B cell (primary cell): ENCODE results near the gene DYNC2I2. TPM values are rescaled to one million over a fixed set of nuclear protein-coding genes. Genes with fewer than 3 reads are reported as not detected.

ENCODE experiments used
- ATAC-seq: fragments of 200-7000 bp; cut with Tn5 transposase; one replicate; pipeline ENCODE4 v1.10.0; 2021; ENCODE audit warnings: low read depth, mild to moderate bottlenecking, moderate number of reproducible peaks, moderate library complexity
- CTCF ChIA-PET: fragments of 350-600 bp; sonication (Branson Sonifier 250); formaldehyde crosslinking; loops from one replicate; lab custom pipeline; 2021; ENCODE audit warnings: antibody characterized with exemption, inconsistent platforms; lab: Charles Lee
- POLR2A ChIA-PET: fragments of 350-600 bp; sonication (Branson Sonifier 250); formaldehyde crosslinking; loops from one replicate; lab custom pipeline; 2021; ENCODE audit warnings: antibody characterized with exemption; lab: Charles Lee
- DNase-seq: peaks from one replicate; pipeline ENCODE4 v3.0.0; 2013
- H2AFZ ChIP-seq: 2 replicates; pipeline ENCODE4 v1.6.1; 2012; ENCODE audit warnings: mild to moderate bottlenecking, low read depth, low read length; ENCODE audit not compliant: insufficient read depth, poor library complexity, severe bottlenecking
- H3K27ac ChIP-seq, 2 donors: 1 replicate in 1 of 2; 2 replicates in 1 of 2; pipeline ENCODE4 v1.5.1; 2012 to 2013; ENCODE audit warnings: low read length in 2 of 2, mild to moderate bottlenecking in 2 of 2, moderate library complexity in 1 of 2
- H3K27me3 ChIP-seq, 4 experiments: fragments of 200-600 bp in 1 of 4; sonication (generic) in 1 of 4; replicated peaks in 1 of 4; 1 replicate in 2 of 4; 2 replicates in 2 of 4; pipeline versions ENCODE4 v1.6.1 to v1.7.0; 2013 to 2016; ENCODE audit warnings: low read length in 3 of 4, mild to moderate bottlenecking in 2 of 4, mixed read lengths in 1 of 4, moderate library complexity in 1 of 4; ENCODE audit not compliant: insufficient read depth in 4 of 4, control insufficient read depth in 3 of 4; ENCODE audit errors: control extremely low read depth in 1 of 4
- H3K36me3 ChIP-seq, 2 experiments: replicated peaks in 1 of 2; 1 replicate in 1 of 2; 2 replicates in 1 of 2; pipeline versions ENCODE4 v1.6.1 to v1.7.1; 2013; ENCODE audit warnings: low read length in 1 of 2; ENCODE audit not compliant: insufficient read depth in 2 of 2, control insufficient read depth in 1 of 2; ENCODE audit errors: control extremely low read depth in 1 of 2, extremely low read depth in 1 of 2
- H3K4me1 ChIP-seq, 2 donors: fragments of 200-600 bp in 1 of 2; sonication (generic) in 1 of 2; 1 replicate in 1 of 2; 2 replicates in 1 of 2; pipeline versions ENCODE4 v1.5.1 to v1.6.1; 2013 to 2017; ENCODE audit warnings: low read length in 2 of 2; ENCODE audit not compliant: control insufficient read depth in 2 of 2, insufficient read depth in 2 of 2
- H3K4me2 ChIP-seq: replicated peaks from 2 replicates; pipeline ENCODE3; 2012; ENCODE audit warnings: mild to moderate bottlenecking, low read depth, low read length; ENCODE audit not compliant: poor library complexity, severe bottlenecking
- H3K4me3 ChIP-seq, 5 experiments: fragments of 200-600 bp in 1 of 5; sonication (generic) in 1 of 5; 1 replicate in 3 of 5; 2 replicates in 2 of 5; pipeline versions ENCODE4 v1.5.1 to v1.7.0; 2011 to 2016; ENCODE audit warnings: low read length in 4 of 5, mild to moderate bottlenecking in 4 of 5, low read depth in 2 of 5, control low read depth in 1 of 5, moderate library complexity in 1 of 5; ENCODE audit not compliant: insufficient read depth in 1 of 5; ENCODE audit errors: control extremely low read depth in 1 of 5, extremely low read depth in 1 of 5
- H3K79me2 ChIP-seq: fragments of 200-600 bp; sonication (generic); one replicate; pipeline ENCODE4 v1.6.0; 2016; ENCODE audit warnings: low read length; ENCODE audit not compliant: control insufficient read depth, insufficient read depth
- H3K9ac ChIP-seq: fragments of 200-600 bp; sonication (generic); 2 replicates; pipeline ENCODE4 v1.6.1; 2017; ENCODE audit warnings: mild to moderate bottlenecking, low read length, moderate library complexity
- H3K9me3 ChIP-seq, 3 donors: one replicate each; pipeline versions ENCODE4 v1.6.1 to v1.7.1; 2013; ENCODE audit warnings: low read length in 2 of 3; ENCODE audit not compliant: control insufficient read depth in 2 of 3, insufficient read depth in 1 of 3; ENCODE audit errors: control extremely low read depth in 1 of 3
- H4K20me1 ChIP-seq: 2 replicates; pipeline ENCODE4 v1.6.0; 2012; ENCODE audit warnings: mild to moderate bottlenecking, low read length; ENCODE audit not compliant: insufficient read depth, control insufficient read depth, poor library complexity, severe bottlenecking
- H3K27ac Mint-ChIP-seq: one replicate; pipeline ENCODE4 v1.8.0; 2021; ENCODE audit warnings: mixed read lengths
- H3K27me3 Mint-ChIP-seq: one replicate; pipeline ENCODE4 v1.8.0; 2021; ENCODE audit warnings: mixed read lengths
- H3K4me1 Mint-ChIP-seq: one replicate; pipeline ENCODE4 v1.8.0; 2021; ENCODE audit warnings: mixed read lengths
- H3K4me3 Mint-ChIP-seq: one replicate; pipeline ENCODE4 v1.8.0; 2021; ENCODE audit warnings: mixed read lengths
- H3K9me3 Mint-ChIP-seq: one replicate; pipeline ENCODE4 v1.8.0; 2022; ENCODE audit warnings: mixed read lengths; ENCODE audit not compliant: insufficient read depth
- CTCF ChIP-seq: fragments of 200-600 bp; IDR thresholded peaks from one replicate; pipeline ENCODE4 v1.8.0; 2022; ENCODE audit warnings: antibody characterized with exemption, mild to moderate bottlenecking
- EZH2 ChIP-seq: IDR thresholded peaks from 2 replicates; pipeline ENCODE4 v1.6.1; 2012; ENCODE audit warnings: borderline replicate concordance, low read depth, mild to moderate bottlenecking, moderate library complexity, low read length; ENCODE audit not compliant: insufficient read depth, poor library complexity, severe bottlenecking
- WGBS: methylation state at CpG from one replicate; pipeline ENCODE4 v1.1.5; 2013; ENCODE audit warnings: missing lambda C conversion rate; ENCODE audit not compliant: insufficient coverage; 5-methylcytosine and 5-hydroxymethylcytosine counted together
- intact Hi-C: fragments of 100-400 bp; cut with micrococcal nuclease; formaldehyde crosslinking; loops from one replicate; pipeline ENCODE4 v1.10.0; 2022
- polyA plus RNA-seq: library from polyadenylated mRNA; depleted of rRNA; stranded (reverse); fragments of >200 nt; gene quantifications from 2 replicates; pipeline ENCODE4 v1.2.3, GENCODE V29; 2012
- total RNA-seq, 2 donors: library from RNA; stranded (reverse); fragments of 120-200 nt in 1 of 2; gene quantifications; 1 replicate in 1 of 2; 2 replicates in 1 of 2; pipeline versions ENCODE4 v1.2.3 to v1.2.4, GENCODE V29; 2013 to 2022

Gene DYNC2I2
- total and polyA plus RNA-seq, 2 donors (not counting 1 experiment from before 2014, with no cell fraction given) = 76.6 to 109 TPM

- ChIA-PET CTCF (interaction anchor here (0.7 kb wide), 3 partner anchors 28 to 281 kb away, joined by 3 to 4 read pairs (median 4); no protein-coding TSS in a partner anchor), POLR2A (interaction anchor here (0.7 kb wide), 1 partner anchor 269 kb away, joined by 5 read pairs; no protein-coding TSS in a partner anchor)
- H3K4me1 Mint-ChIP-seq = peaks cover 10% of the 10 kb centered on the region
- H3K27ac ChIP-seq = no peak overlapping the region
- no peaks in the 10 kb centered on the region for H3K9me3 Mint-ChIP-seq
- H3K4me3 Mint-ChIP-seq = no peak overlapping the region
- H2AFZ ChIP-seq = no peak overlapping the region
- H3K36me3 ChIP-seq = peaks cover 0 to 40% of the 10 kb centered on the region in 2 experiments
- no peak overlapping the region for H3K4me2 ChIP-seq
- H3K27ac Mint-ChIP-seq = no peak overlapping the region
- H3K79me2 ChIP-seq = peaks cover 28% of the 10 kb centered on the region
- H3K9me3 ChIP-seq = no peaks in the 10 kb centered on the region
- H3K4me3 ChIP-seq = no peak overlapping the region
- peaks cover 2 to 9% of the 10 kb centered on the region in 2 donors for H3K4me1 ChIP-seq
- no peak overlapping the region for H3K9ac ChIP-seq
- intact Hi-C loops = no loop called here
- TF ChIP-seq EZH2 (no peak), CTCF (no peak)
- DNase-seq (no peak), ATAC-seq (no peak)
- no peaks in the 10 kb centered on the region for H4K20me1 ChIP-seq
- H3K27me3 ChIP-seq = no peaks in the 10 kb centered on the region
- no peaks in the 10 kb centered on the region for H3K27me3 Mint-ChIP-seq
- WGBS = 100% methylated on average over 2 of the region's 4 CpGs
These were observed 18.1 kb downstream of the DYNC2I2 start for GRCh38 chr9:128638580-128638979.

DNA sequence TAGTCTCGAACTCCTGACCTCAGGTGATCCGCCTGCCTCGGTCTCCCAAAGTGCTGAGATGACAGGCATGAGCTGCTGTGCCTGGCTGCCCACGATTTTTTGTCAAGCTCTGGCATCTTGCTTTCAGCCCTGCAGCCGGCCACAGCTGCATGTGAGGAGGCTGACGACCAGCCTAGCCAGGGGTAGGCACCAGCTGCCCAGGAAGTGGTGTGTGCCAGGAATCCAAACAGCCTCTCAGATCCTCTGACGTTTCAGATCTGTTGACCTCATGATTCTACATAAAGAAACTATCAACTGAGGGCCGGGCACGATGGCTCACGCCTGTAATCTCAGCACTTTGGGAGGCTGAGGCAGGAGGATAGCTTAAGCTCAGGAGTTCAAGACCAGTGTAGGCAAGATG lies 19.0 kb downstream of the DYNC2I2 start:
- no peak for DNase-seq
- intact Hi-C loops = no loop called here
- no peaks in the 10 kb centered on the region for H3K9me3 ChIP-seq
- POLR2A ChIA-PET = no interaction called here
- H3K9me3 Mint-ChIP-seq = no peaks in the 10 kb centered on the region
- H3K27me3 Mint-ChIP-seq = no peaks in the 10 kb centered on the region
- H3K27ac Mint-ChIP-seq = no peak overlapping the region
- no peak overlapping the region for H3K4me2 ChIP-seq
- no peaks in the 10 kb centered on the region for H4K20me1 ChIP-seq
- H3K4me3 Mint-ChIP-seq = no peak overlapping the region
- ATAC-seq = no peak
- TF ChIP-seq EZH2 = no peak
- TF ChIP-seq CTCF = no peak
- peaks cover 4% of the 10 kb centered on the region for H3K4me1 Mint-ChIP-seq
- H3K27ac ChIP-seq = no peak overlapping the region
- CTCF ChIA-PET = no interaction called here
- peaks cover 0 to under 1% of the 10 kb centered on the region in 2 donors for H3K4me1 ChIP-seq
- peaks cover 0 to 49% of the 10 kb centered on the region in 2 experiments for H3K36me3 ChIP-seq
- H3K4me3 ChIP-seq = no peak overlapping the region
- H3K9ac ChIP-seq = no peak overlapping the region
- no peaks in the 10 kb centered on the region for H3K27me3 ChIP-seq
- WGBS = 82% methylated on average over 10 of the region's 10 CpGs
- peaks cover 21% of the 10 kb centered on the region for H3K79me2 ChIP-seq
- H2AFZ ChIP-seq = no peak overlapping the region
